GM18951 (cell line): ENCODE data around the gene FSD2.
"Not testable (repeated sequence)": the region's sequence is repeated elsewhere in the genome, so short reads cannot be mapped to it uniquely, and the experiment has no call there.

ENCODE experiments used
- POLR2A ChIP-seq: IDR thresholded peaks from 4 replicates; pipeline ENCODE4 v1.6.1; 2011; ENCODE audit warnings: mild to moderate bottlenecking; ENCODE audit not compliant: insufficient read length, insufficient read depth; ENCODE audit errors: extremely low read depth
- in situ Hi-C: fragments of 300-500 bp; cut with MboI; formaldehyde crosslinking; loops from one replicate; pipeline ENCODE4 v1.12.0; 2022; ENCODE audit warnings: low sequenced_read_pairs, mixed read lengths, inconsistent platforms; ENCODE audit not compliant: unreplicated experiment

FSD2 gene

DNA sequence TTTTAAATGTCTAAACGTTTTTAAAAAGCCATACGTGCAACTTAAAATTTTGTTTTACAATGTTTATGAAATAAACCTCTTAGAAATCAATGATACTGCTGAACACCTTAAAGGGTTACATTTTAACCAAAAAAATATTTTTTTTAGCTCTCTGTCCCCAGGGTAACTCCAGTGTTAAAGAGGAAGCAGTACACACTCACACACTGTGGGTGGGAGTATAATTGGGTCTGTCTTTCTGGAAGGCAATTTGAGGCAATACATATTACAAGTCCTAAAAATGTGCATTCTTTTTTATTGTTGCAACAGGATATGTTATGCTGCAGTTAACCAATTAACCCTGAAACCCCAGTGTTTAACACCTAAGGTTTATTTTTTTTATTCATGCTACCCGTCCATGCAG is 37.7 kb upstream of the FSD2 start:
- no peak for TF ChIP-seq POLR2A
- in situ Hi-C loops, result no loop called here

DNA sequence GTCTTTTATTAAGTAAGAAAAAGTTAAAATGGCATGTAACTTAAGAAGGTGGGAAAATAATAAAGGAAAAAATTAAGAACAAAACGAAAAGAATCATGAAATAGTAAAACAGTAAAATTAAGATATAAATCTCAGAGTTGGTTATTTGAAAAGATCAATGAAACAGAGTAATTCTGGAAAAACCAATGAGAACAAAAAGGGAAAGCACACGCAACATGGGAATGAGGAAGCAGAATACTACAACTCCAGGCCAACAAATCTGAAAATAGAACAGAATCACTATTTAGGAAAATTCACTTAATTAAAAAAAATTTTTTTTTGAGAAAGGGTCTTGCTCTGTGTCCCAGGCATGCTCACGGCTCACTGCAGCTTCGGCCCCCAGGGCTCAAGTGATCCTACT is 34.3 kb upstream of the FSD2 start:
- TF ChIP-seq POLR2A, result no peak
- in situ Hi-C loops, result no loop called here

- TF ChIP-seq POLR2A, result no peak
- in situ Hi-C loops, result no loop called here
These were observed 33.3 kb upstream of the FSD2 start for GRCh38 chr15:82839136-82839535.

DNA sequence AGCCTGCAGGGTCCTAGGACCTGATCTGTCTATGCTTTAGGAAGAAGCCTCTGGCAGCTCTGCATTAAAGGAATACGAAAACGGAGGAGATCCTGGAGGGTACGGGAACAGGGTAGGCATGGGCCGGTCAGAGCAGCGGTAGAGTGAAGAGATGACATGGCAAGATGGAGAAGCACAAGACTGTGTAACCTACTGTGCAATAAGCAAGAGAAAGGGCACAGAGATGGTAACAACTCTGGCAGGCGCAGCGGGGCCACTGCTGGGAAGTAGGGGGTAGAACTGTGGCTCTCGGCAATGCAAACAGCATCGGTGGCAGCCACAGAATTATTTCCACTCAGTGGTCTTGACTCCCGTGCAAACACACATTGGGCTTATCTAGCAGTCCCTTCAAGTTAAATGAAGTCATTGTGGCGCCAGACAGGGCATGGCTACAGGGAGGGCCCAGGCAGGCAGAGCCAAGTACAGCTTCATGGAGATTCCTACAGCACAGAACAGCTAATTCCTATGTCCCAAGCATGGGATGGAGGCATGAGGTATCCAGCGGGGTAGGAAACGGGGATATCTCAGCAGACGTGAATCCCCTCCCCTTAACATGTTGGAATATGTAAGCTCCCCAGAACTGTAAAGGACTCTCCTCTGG is 32.3 kb upstream of the FSD2 start:
- in situ Hi-C loops, result no loop called here
- TF ChIP-seq POLR2A, result no peak

- in situ Hi-C loops, result no loop called here
- TF ChIP-seq POLR2A, result no peak
These were observed 29.6 kb upstream of the FSD2 start for GRCh38 chr15:82835391-82835917.

GRCh38 chr15:82833362-82833682 is 27.5 kb upstream of the FSD2 start:
- in situ Hi-C loops, result no loop called here
- no peak for TF ChIP-seq POLR2A

- in situ Hi-C loops, result no loop called here
- no peak for TF ChIP-seq POLR2A
These were observed 26.9 kb upstream of the FSD2 start for GRCh38 chr15:82832601-82833361.

DNA sequence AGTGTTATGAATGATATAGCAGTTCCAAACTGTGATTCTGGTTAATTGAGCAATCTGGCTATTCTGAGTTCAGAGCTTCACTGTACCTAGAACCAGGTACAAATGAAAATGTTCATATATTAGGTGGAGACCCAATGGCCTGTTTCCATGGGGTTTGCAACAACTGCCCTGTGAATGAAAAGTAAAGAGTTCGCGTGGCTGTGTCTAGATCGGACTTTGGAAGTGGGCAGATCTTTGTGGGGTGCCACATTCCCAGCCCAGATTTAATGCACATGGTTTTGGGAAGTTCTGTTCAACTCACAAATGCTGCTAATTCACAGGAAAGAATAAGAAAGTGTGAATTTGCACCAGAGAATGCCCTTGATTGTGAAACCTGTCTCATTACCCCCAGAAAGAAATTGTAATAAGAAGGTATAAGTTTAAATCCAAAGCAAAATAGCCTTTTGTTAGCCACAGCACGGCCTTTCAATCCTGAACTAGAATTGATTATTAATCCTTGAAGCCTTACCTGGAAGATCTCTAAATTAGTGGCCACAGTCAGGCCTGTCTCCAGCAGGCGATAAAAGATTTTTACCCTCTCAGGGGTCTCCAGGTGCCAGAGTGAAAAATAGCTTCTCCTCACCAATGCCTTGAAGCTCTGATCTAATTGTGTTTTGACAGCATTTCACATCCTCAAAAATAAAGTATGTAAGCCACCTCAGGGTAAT is 26.2 kb upstream of the FSD2 start:
- in situ Hi-C loops, result no loop called here
- TF ChIP-seq POLR2A, result no peak

- no peak for TF ChIP-seq POLR2A
- in situ Hi-C loops, result no loop called here
These were observed 24.7 kb upstream of the FSD2 start for GRCh38 chr15:82830427-82831173.

DNA sequence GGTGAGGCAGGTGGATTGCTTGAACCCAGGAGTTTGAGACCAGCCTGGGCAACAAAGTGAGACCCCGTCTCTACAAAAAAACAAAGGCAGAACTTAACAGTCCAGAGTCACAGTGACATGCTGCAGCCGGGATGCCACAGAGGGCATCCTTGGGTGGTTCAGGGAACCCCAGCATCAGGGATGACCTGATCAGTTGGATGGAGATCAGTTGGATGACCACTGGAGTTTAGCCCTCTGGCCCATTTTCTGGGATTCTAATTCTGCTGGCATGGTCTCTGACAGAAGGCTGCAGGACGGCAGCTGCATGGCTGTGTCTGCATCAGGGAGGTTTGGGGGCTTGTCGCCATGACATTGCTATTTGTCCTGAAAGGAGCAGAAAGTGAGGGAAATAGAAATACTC is 23.4 kb upstream of the FSD2 start:
- no peak for TF ChIP-seq POLR2A
- in situ Hi-C loops, result no loop called here

GRCh38 chr15:82828075-82828474 is 22.2 kb upstream of the FSD2 start:
- in situ Hi-C loops, result no loop called here
- no peak for TF ChIP-seq POLR2A

- TF ChIP-seq POLR2A, result no peak
- in situ Hi-C loops, result no loop called here
These were observed 17.2 kb upstream of the FSD2 start for GRCh38 chr15:82823049-82823448.

- in situ Hi-C loops, result not testable (repeated sequence)
These were observed 16.0 kb upstream of the FSD2 start for GRCh38 chr15:82821851-82822250.

- in situ Hi-C loops, result not testable (repeated sequence)
These were observed 15.5 kb upstream of the FSD2 start for GRCh38 chr15:82821396-82821795.
